Caco-2 (cell line): ENCODE results near the gene WDTC1. TPM values are rescaled to one million over a fixed set of nuclear protein-coding genes. Genes with fewer than 3 reads are reported as not detected.

Experiments
- BruUV-seq: library from RNA; stranded (reverse); fragments of 400-500 nt; replicated peaks from 2 replicates; lab custom pipeline; 2021; lab: Mats Ljungman, UMichigan
- CTCF ChIA-PET: fragments of 300-600 bp; sonication (Branson Sonifier 250); formaldehyde crosslinking; loops from one replicate; lab custom pipeline; 2022; ENCODE audit warnings: antibody characterized with exemption; lab: Charles Lee
- POLR2A ChIA-PET: fragments of 300-600 bp; sonication (Branson Sonifier 250); formaldehyde crosslinking; loops from one replicate; lab custom pipeline; 2022; ENCODE audit warnings: antibody characterized with exemption; lab: Charles Lee
- DNase-seq, 2 experiments: peaks; one replicate each; pipeline versions ENCODE4 v3.0.0 to v3.0.0-alpha.2; 2020 to 2022
- H3K27me3 ChIP-seq: replicated peaks from 2 replicates; pipeline ENCODE4 v1.6.0; 2011; ENCODE audit warnings: low read length; ENCODE audit not compliant: control insufficient read depth, insufficient read depth
- H3K36me3 ChIP-seq: 2 replicates; pipeline ENCODE4 v1.5.1; 2011; ENCODE audit warnings: low read length; ENCODE audit not compliant: control insufficient read depth, insufficient read depth
- H3K4me1 ChIP-seq: fragments of 250-450 bp; sonication (Bioruptor Pico); 2 replicates; pipeline ENCODE4 v1.5.1; 2020; ENCODE audit warnings: mild to moderate bottlenecking
- H3K4me3 ChIP-seq: 2 replicates; pipeline ENCODE4 v1.5.1; 2011; ENCODE audit warnings: low read depth, mild to moderate bottlenecking, control low read depth, low read length
- H3K9me3 ChIP-seq: fragments of 250-450 bp; sonication (Bioruptor Pico); 2 replicates; pipeline ENCODE4 v1.5.1; 2020; ENCODE audit warnings: mild to moderate bottlenecking, moderate library complexity
- H3K27ac Mint-ChIP-seq: one replicate; pipeline ENCODE4 v1.8.0; 2022; ENCODE audit warnings: mixed read lengths; ENCODE audit not compliant: unreplicated experiment
- H3K27me3 Mint-ChIP-seq: one replicate; pipeline ENCODE4 v1.8.0; 2022; ENCODE audit warnings: mixed read lengths; ENCODE audit not compliant: insufficient read depth, unreplicated experiment
- H3K36me3 Mint-ChIP-seq: one replicate; pipeline ENCODE4 v1.8.0; 2022; ENCODE audit warnings: mild to moderate bottlenecking, mixed read lengths; ENCODE audit not compliant: insufficient read depth, unreplicated experiment
- H3K4me1 Mint-ChIP-seq: one replicate; pipeline ENCODE4 v1.8.0; 2022; ENCODE audit warnings: low read depth, mixed read lengths; ENCODE audit not compliant: unreplicated experiment
- H3K4me3 Mint-ChIP-seq: one replicate; pipeline ENCODE4 v1.8.0; 2022; ENCODE audit warnings: mild to moderate bottlenecking, moderate library complexity, mixed read lengths; ENCODE audit not compliant: unreplicated experiment
- H3K9me3 Mint-ChIP-seq: one replicate; pipeline ENCODE4 v1.8.0; 2022; ENCODE audit warnings: mixed read lengths; ENCODE audit not compliant: unreplicated experiment
- CTCF ChIP-seq, 2 experiments: fragments of 200-600 bp in 1 of 2; IDR thresholded peaks; 1 replicate in 1 of 2; 2 replicates in 1 of 2; pipeline versions ENCODE4 v1.5.1 to v1.8.0; 2011 to 2022; ENCODE audit warnings: antibody characterized with exemption in 1 of 2, control low read depth in 1 of 2, inconsistent platforms in 1 of 2, low read depth in 1 of 2, low read length in 1 of 2, mild to moderate bottlenecking in 1 of 2, moderate library complexity in 1 of 2; ENCODE audit not compliant: insufficient read depth in 1 of 2, severe bottlenecking in 1 of 2, unreplicated experiment in 1 of 2
- intact Hi-C: fragments of 100-400 bp; cut with micrococcal nuclease; formaldehyde crosslinking; loops from one replicate; pipeline ENCODE4 v1.10.0; 2022; ENCODE audit not compliant: unreplicated experiment
- total RNA-seq: library from RNA; stranded (reverse); gene quantifications from 2 replicates; pipeline ENCODE4 v1.2.3, GENCODE V29; 2022

Gene WDTC1
- total RNA-seq, 1 experiment from 2014 or later = 17.2 TPM

- TF ChIP-seq CTCF (IDR thresholded peaks at IDR 0.05; ENCODE audit: insufficient read depth in 1 of 2, low read depth in 1 of 2, low read length in 1 of 2, severe bottlenecking in 1 of 2, unreplicated experiment in 1 of 2) = no peak
- ChIA-PET CTCF (interaction anchor here (1.5 to 2.9 kb wide), 4 partner anchors 49 to 305 kb away, joined by 3 to 19 read pairs (median 10); partner anchors contain the start of gene MAP3K6), POLR2A (no interaction called here)
- no peaks in the 10 kb centered on the region for H3K36me3 ChIP-seq
- H3K27me3 Mint-ChIP-seq = no peaks in the 10 kb centered on the region
- peaks cover 11% of the 10 kb centered on the region for H3K4me1 ChIP-seq
- peak overlapping the region; percentile 41 for H3K27ac Mint-ChIP-seq
- H3K9me3 Mint-ChIP-seq = no peaks in the 10 kb centered on the region
- intact Hi-C loops = loop anchor here (1.0 to 10.0 kb wide), 3 partner anchors 53 to 305 kb away; no protein-coding TSS in a partner anchor
- BruUV-seq = no TSS peak
- H3K27me3 ChIP-seq = no peaks in the 10 kb centered on the region
- H3K9me3 ChIP-seq = no peaks in the 10 kb centered on the region
- H3K4me3 Mint-ChIP-seq = no peak overlapping the region
- no peak for DNase-seq
- H3K4me1 Mint-ChIP-seq = peaks cover 7% of the 10 kb centered on the region
- H3K36me3 Mint-ChIP-seq = no peaks in the 10 kb centered on the region
- no peak overlapping the region for H3K4me3 ChIP-seq
Measured at GRCh38 chr1:27301582-27302199, 67.3 kb downstream of the WDTC1 start.

- peaks cover 11% of the 10 kb centered on the region for H3K4me1 ChIP-seq
- no peak for DNase-seq
- no TSS peak for BruUV-seq
- Mint-ChIP-seq H3K4me3 (no peak overlapping the region), H3K9me3 (no peaks in the 10 kb centered on the region), H3K4me1 (peaks cover 7% of the 10 kb centered on the region), H3K27me3 (no peaks in the 10 kb centered on the region), H3K36me3 (no peaks in the 10 kb centered on the region), H3K27ac (peak overlapping the region; percentile 41)
- no peak for TF ChIP-seq CTCF (IDR thresholded peaks at IDR 0.05; ENCODE audit: insufficient read depth in 1 of 2, low read depth in 1 of 2, low read length in 1 of 2, severe bottlenecking in 1 of 2, unreplicated experiment in 1 of 2)
- CTCF ChIA-PET = interaction anchor here (1.4 kb wide), 1 partner anchor 8 kb away, joined by 3 read pairs; no protein-coding TSS in a partner anchor
- H3K27me3 ChIP-seq = no peaks in the 10 kb centered on the region
- POLR2A ChIA-PET = interaction anchor here (0.6 kb wide), 1 partner anchor 292 kb away, joined by 3 read pairs; no protein-coding TSS in a partner anchor
- intact Hi-C loops = loop anchor here (10.0 kb wide), 1 partner anchor 52 kb away; no protein-coding TSS in a partner anchor
- no peaks in the 10 kb centered on the region for H3K9me3 ChIP-seq
- no peaks in the 10 kb centered on the region for H3K36me3 ChIP-seq
- H3K4me3 ChIP-seq = no peak overlapping the region
Measured at GRCh38 chr1:27302612-27303011, 68.2 kb downstream of the WDTC1 start.

GRCh38 chr1:27303509-27303908 is 69.1 kb downstream of the WDTC1 start:
- Mint-ChIP-seq H3K4me1 (peaks cover 7% of the 10 kb centered on the region), H3K36me3 (no peaks in the 10 kb centered on the region), H3K4me3 (no peak overlapping the region), H3K27me3 (no peaks in the 10 kb centered on the region), H3K27ac (no peak overlapping the region), H3K9me3 (no peaks in the 10 kb centered on the region)
- no peaks in the 10 kb centered on the region for H3K9me3 ChIP-seq
- TF ChIP-seq CTCF (IDR thresholded peaks at IDR 0.05; ENCODE audit: insufficient read depth in 1 of 2, low read depth in 1 of 2, low read length in 1 of 2, severe bottlenecking in 1 of 2, unreplicated experiment in 1 of 2) = no peak
- BruUV-seq = no TSS peak
- H3K27me3 ChIP-seq = no peaks in the 10 kb centered on the region
- intact Hi-C loops = loop anchor here (10.0 kb wide), 1 partner anchor 51 kb away; no protein-coding TSS in a partner anchor
- CTCF ChIA-PET = interaction anchor here (1.4 kb wide), 1 partner anchor 9 kb away, joined by 3 read pairs; no protein-coding TSS in a partner anchor
- H3K36me3 ChIP-seq = no peaks in the 10 kb centered on the region
- peaks cover 11% of the 10 kb centered on the region for H3K4me1 ChIP-seq
- no peak overlapping the region for H3K4me3 ChIP-seq
- DNase-seq = no peak
- POLR2A ChIA-PET = no interaction called here
